Measurements from ENCODE around the gene GHRL. TPM values are rescaled to one million over a fixed set of nuclear protein-coding genes. Genes with fewer than 3 reads are reported as not detected.

The GHRL gene
- total RNA-seq, 1 experiment from 2014 or later, result 0.85 TPM

DNA sequence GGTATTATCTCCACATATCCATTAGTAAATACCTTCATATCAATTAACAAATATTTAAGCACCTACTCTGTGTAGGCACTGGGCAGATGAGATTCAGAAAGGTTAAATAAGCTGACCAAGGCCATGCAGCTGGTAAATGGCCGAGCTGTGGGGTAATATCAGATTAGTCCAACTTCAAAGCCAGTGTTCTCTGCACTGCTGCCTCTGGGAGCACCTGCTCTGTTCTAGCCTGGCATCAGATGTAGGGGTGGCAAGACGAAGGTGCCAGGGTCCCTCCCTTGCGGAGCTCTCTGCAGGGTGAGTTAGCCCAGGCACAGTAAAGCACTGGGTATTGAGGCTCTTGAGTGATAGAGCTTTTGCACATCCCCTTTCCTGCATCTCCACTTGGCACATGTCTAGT, 39.0 kb downstream of the GHRL start:
- no peak for TF ChIP-seq CTCF (IDR thresholded peaks at IDR 0.05; ENCODE audit: unreplicated experiment)
- H3K4me1 Mint-ChIP-seq (ENCODE audit: low read depth, unreplicated experiment), result peaks cover 8% of the 10 kb centered on the region
- H3K36me3 Mint-ChIP-seq (ENCODE audit: insufficient read depth, unreplicated experiment), result peaks cover 52% of the 10 kb centered on the region
- intact Hi-C loops (cut with micrococcal nuclease; ENCODE audit: unreplicated experiment), result no loop called here
- CTCF ChIA-PET, result no interaction called here
- H3K27ac Mint-ChIP-seq (ENCODE audit: unreplicated experiment), result no peak overlapping the region
- no peak overlapping the region for H3K4me3 Mint-ChIP-seq (ENCODE audit: low read depth, unreplicated experiment)
- H3K27me3 Mint-ChIP-seq (ENCODE audit: unreplicated experiment), result no peaks in the 10 kb centered on the region
- H3K9me3 Mint-ChIP-seq (ENCODE audit: low read depth, unreplicated experiment), result no peaks in the 10 kb centered on the region
- no TSS peak for BruUV-seq (replicated peaks)
- DNase-seq, result no peak

- H3K9me3 Mint-ChIP-seq (ENCODE audit: low read depth, unreplicated experiment), result no peaks in the 10 kb centered on the region
- H3K4me3 Mint-ChIP-seq (ENCODE audit: low read depth, unreplicated experiment), result peak overlapping the region; percentile 86
- CTCF ChIA-PET, result no interaction called here
- DNase-seq, result no peak
- peaks cover 8% of the 10 kb centered on the region for H3K4me1 Mint-ChIP-seq (ENCODE audit: low read depth, unreplicated experiment)
- no peak overlapping the region for H3K27ac Mint-ChIP-seq (ENCODE audit: unreplicated experiment)
- intact Hi-C loops (cut with micrococcal nuclease; ENCODE audit: unreplicated experiment), result no loop called here
- H3K27me3 Mint-ChIP-seq (ENCODE audit: unreplicated experiment), result no peaks in the 10 kb centered on the region
- no peak for TF ChIP-seq CTCF (IDR thresholded peaks at IDR 0.05; ENCODE audit: unreplicated experiment)
- no TSS peak for BruUV-seq (replicated peaks)
- H3K36me3 Mint-ChIP-seq (ENCODE audit: insufficient read depth, unreplicated experiment), result peaks cover 65% of the 10 kb centered on the region
These were observed 41.7 kb downstream of the GHRL start for GRCh38 chr3:10251006-10251405.

DNA sequence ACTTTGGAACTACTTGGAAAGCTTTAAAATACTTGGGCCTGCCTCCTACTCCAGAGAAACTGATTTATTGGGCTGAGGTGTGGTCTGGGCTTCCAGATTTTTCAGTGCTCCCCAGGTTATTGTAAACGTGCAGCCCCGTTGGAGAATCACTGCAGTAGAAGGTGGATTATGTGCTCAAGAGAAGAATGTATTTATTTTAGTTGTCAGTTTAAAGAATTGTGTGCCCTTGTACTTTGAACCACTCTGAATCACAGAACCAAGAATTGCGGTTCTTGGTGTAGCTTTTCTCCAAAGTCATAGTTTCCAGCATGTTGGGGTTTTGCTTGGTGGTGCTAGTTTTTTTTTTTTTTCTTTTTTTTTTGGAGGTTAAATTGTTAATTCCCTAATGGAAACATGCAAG, 42.9 kb downstream of the GHRL start:
- no peak for TF ChIP-seq CTCF (IDR thresholded peaks at IDR 0.05; ENCODE audit: unreplicated experiment)
- CTCF ChIA-PET, result interaction anchor here (0.7 kb wide), 3 partner anchors 65 to 1692 kb away, joined by 3 to 4 read pairs (median 3); no protein-coding TSS in a partner anchor
- no peaks in the 10 kb centered on the region for H3K27me3 Mint-ChIP-seq (ENCODE audit: unreplicated experiment)
- no peaks in the 10 kb centered on the region for H3K9me3 Mint-ChIP-seq (ENCODE audit: low read depth, unreplicated experiment)
- peaks cover 8% of the 10 kb centered on the region for H3K4me1 Mint-ChIP-seq (ENCODE audit: low read depth, unreplicated experiment)
- H3K36me3 Mint-ChIP-seq (ENCODE audit: insufficient read depth, unreplicated experiment), result peaks cover 70% of the 10 kb centered on the region
- no TSS peak for BruUV-seq (replicated peaks)
- intact Hi-C loops (cut with micrococcal nuclease; ENCODE audit: unreplicated experiment), result no loop called here
- peak overlapping the region; percentile 86 for H3K4me3 Mint-ChIP-seq (ENCODE audit: low read depth, unreplicated experiment)
- no peak for DNase-seq
- H3K27ac Mint-ChIP-seq (ENCODE audit: unreplicated experiment), result peak overlapping the region; percentile 69

GRCh38 chr3:10248984-10249748, 43.6 kb downstream of the GHRL start:
- peak; percentile 28 for DNase-seq
- Mint-ChIP-seq H3K4me1 (ENCODE audit: low read depth, unreplicated experiment) (peaks cover 8% of the 10 kb centered on the region), H3K4me3 (ENCODE audit: low read depth, unreplicated experiment) (peak overlapping the region; percentile 86), H3K27me3 (ENCODE audit: unreplicated experiment) (no peaks in the 10 kb centered on the region), H3K36me3 (ENCODE audit: insufficient read depth, unreplicated experiment) (peaks cover 71% of the 10 kb centered on the region), H3K27ac (ENCODE audit: unreplicated experiment) (peak overlapping the region; percentile 69), H3K9me3 (ENCODE audit: low read depth, unreplicated experiment) (no peaks in the 10 kb centered on the region)
- intact Hi-C loops (cut with micrococcal nuclease; ENCODE audit: unreplicated experiment), result no loop called here
- CTCF ChIA-PET, result interaction anchor here (0.7 to 0.9 kb wide), 4 partner anchors 65 to 1692 kb away, joined by 3 to 4 read pairs (median 4); no protein-coding TSS in a partner anchor
- BruUV-seq (replicated peaks), result no TSS peak
- no peak for TF ChIP-seq CTCF (IDR thresholded peaks at IDR 0.05; ENCODE audit: unreplicated experiment)

Measured in Calu3 (cell line).